HTERT RPE-1 (cell line): ENCODE data around the gene FGB.

Experiments used
- in situ Hi-C: fragments of 300-500 bp; cut with MboI; formaldehyde crosslinking; loops from 4 replicates; pipeline ENCODE4 v1.14.3; 2020; ENCODE audit warnings: low sequenced_read_pairs

The FGB gene

GRCh38 chr4:154618708-154619315, 56.0 kb downstream of the FGB start:
- in situ Hi-C loops, result no loop called here

GRCh38 chr4:154620111-154620510, 57.3 kb downstream of the FGB start:
- in situ Hi-C loops, result no loop called here
